B cell (primary cell): Measurements from ENCODE around the gene CMTM5. TPM values are rescaled to one million over a fixed set of nuclear protein-coding genes. Genes with fewer than 3 reads are reported as not detected.

Experiments used
- ATAC-seq: fragments of 200-7000 bp; cut with Tn5 transposase; one replicate; pipeline ENCODE4 v1.10.0; 2021; ENCODE audit warnings: low read depth, mild to moderate bottlenecking, moderate number of reproducible peaks, moderate library complexity
- CTCF ChIA-PET: fragments of 350-600 bp; sonication (Branson Sonifier 250); formaldehyde crosslinking; loops from one replicate; lab custom pipeline; 2021; ENCODE audit warnings: antibody characterized with exemption, inconsistent platforms; lab: Charles Lee
- POLR2A ChIA-PET: fragments of 350-600 bp; sonication (Branson Sonifier 250); formaldehyde crosslinking; loops from one replicate; lab custom pipeline; 2021; ENCODE audit warnings: antibody characterized with exemption; lab: Charles Lee
- DNase-seq: peaks from one replicate; pipeline ENCODE4 v3.0.0; 2013
- H2AFZ ChIP-seq: 2 replicates; pipeline ENCODE4 v1.6.1; 2012; ENCODE audit warnings: mild to moderate bottlenecking, low read depth, low read length; ENCODE audit not compliant: insufficient read depth, poor library complexity, severe bottlenecking
- H3K27ac ChIP-seq, 2 donors: 1 replicate in 1 of 2; 2 replicates in 1 of 2; pipeline ENCODE4 v1.5.1; 2012 to 2013; ENCODE audit warnings: low read length in 2 of 2, mild to moderate bottlenecking in 2 of 2, moderate library complexity in 1 of 2
- H3K27me3 ChIP-seq, 4 experiments: fragments of 200-600 bp in 1 of 4; sonication (generic) in 1 of 4; replicated peaks in 1 of 4; 1 replicate in 2 of 4; 2 replicates in 2 of 4; pipeline versions ENCODE4 v1.6.1 to v1.7.0; 2013 to 2016; ENCODE audit warnings: low read length in 3 of 4, mild to moderate bottlenecking in 2 of 4, mixed read lengths in 1 of 4, moderate library complexity in 1 of 4; ENCODE audit not compliant: insufficient read depth in 4 of 4, control insufficient read depth in 3 of 4; ENCODE audit errors: control extremely low read depth in 1 of 4
- H3K36me3 ChIP-seq, 2 experiments: replicated peaks in 1 of 2; 1 replicate in 1 of 2; 2 replicates in 1 of 2; pipeline versions ENCODE4 v1.6.1 to v1.7.1; 2013; ENCODE audit warnings: low read length in 1 of 2; ENCODE audit not compliant: insufficient read depth in 2 of 2, control insufficient read depth in 1 of 2; ENCODE audit errors: control extremely low read depth in 1 of 2, extremely low read depth in 1 of 2
- H3K4me1 ChIP-seq, 2 donors: fragments of 200-600 bp in 1 of 2; sonication (generic) in 1 of 2; 1 replicate in 1 of 2; 2 replicates in 1 of 2; pipeline versions ENCODE4 v1.5.1 to v1.6.1; 2013 to 2017; ENCODE audit warnings: low read length in 2 of 2; ENCODE audit not compliant: control insufficient read depth in 2 of 2, insufficient read depth in 2 of 2
- H3K4me2 ChIP-seq: replicated peaks from 2 replicates; pipeline ENCODE3; 2012; ENCODE audit warnings: mild to moderate bottlenecking, low read depth, low read length; ENCODE audit not compliant: poor library complexity, severe bottlenecking
- H3K4me3 ChIP-seq, 5 experiments: fragments of 200-600 bp in 1 of 5; sonication (generic) in 1 of 5; 1 replicate in 3 of 5; 2 replicates in 2 of 5; pipeline versions ENCODE4 v1.5.1 to v1.7.0; 2011 to 2016; ENCODE audit warnings: low read length in 4 of 5, mild to moderate bottlenecking in 4 of 5, low read depth in 2 of 5, control low read depth in 1 of 5, moderate library complexity in 1 of 5; ENCODE audit not compliant: insufficient read depth in 1 of 5; ENCODE audit errors: control extremely low read depth in 1 of 5, extremely low read depth in 1 of 5
- H3K79me2 ChIP-seq: fragments of 200-600 bp; sonication (generic); one replicate; pipeline ENCODE4 v1.6.0; 2016; ENCODE audit warnings: low read length; ENCODE audit not compliant: control insufficient read depth, insufficient read depth
- H3K9ac ChIP-seq: fragments of 200-600 bp; sonication (generic); 2 replicates; pipeline ENCODE4 v1.6.1; 2017; ENCODE audit warnings: mild to moderate bottlenecking, low read length, moderate library complexity
- H3K9me3 ChIP-seq, 3 donors: one replicate each; pipeline versions ENCODE4 v1.6.1 to v1.7.1; 2013; ENCODE audit warnings: low read length in 2 of 3; ENCODE audit not compliant: control insufficient read depth in 2 of 3, insufficient read depth in 1 of 3; ENCODE audit errors: control extremely low read depth in 1 of 3
- H4K20me1 ChIP-seq: 2 replicates; pipeline ENCODE4 v1.6.0; 2012; ENCODE audit warnings: mild to moderate bottlenecking, low read length; ENCODE audit not compliant: insufficient read depth, control insufficient read depth, poor library complexity, severe bottlenecking
- H3K27ac Mint-ChIP-seq: one replicate; pipeline ENCODE4 v1.8.0; 2021; ENCODE audit warnings: mixed read lengths
- H3K27me3 Mint-ChIP-seq: one replicate; pipeline ENCODE4 v1.8.0; 2021; ENCODE audit warnings: mixed read lengths
- H3K4me1 Mint-ChIP-seq: one replicate; pipeline ENCODE4 v1.8.0; 2021; ENCODE audit warnings: mixed read lengths
- H3K4me3 Mint-ChIP-seq: one replicate; pipeline ENCODE4 v1.8.0; 2021; ENCODE audit warnings: mixed read lengths
- H3K9me3 Mint-ChIP-seq: one replicate; pipeline ENCODE4 v1.8.0; 2022; ENCODE audit warnings: mixed read lengths; ENCODE audit not compliant: insufficient read depth
- EZH2 ChIP-seq: IDR thresholded peaks from 2 replicates; pipeline ENCODE4 v1.6.1; 2012; ENCODE audit warnings: borderline replicate concordance, low read depth, mild to moderate bottlenecking, moderate library complexity, low read length; ENCODE audit not compliant: insufficient read depth, poor library complexity, severe bottlenecking
- WGBS: methylation state at CpG from one replicate; pipeline ENCODE4 v1.1.5; 2013; ENCODE audit warnings: missing lambda C conversion rate; ENCODE audit not compliant: insufficient coverage; 5-methylcytosine and 5-hydroxymethylcytosine counted together
- intact Hi-C: fragments of 100-400 bp; cut with micrococcal nuclease; formaldehyde crosslinking; loops from one replicate; pipeline ENCODE4 v1.10.0; 2022
- polyA plus RNA-seq: library from polyadenylated mRNA; depleted of rRNA; stranded (reverse); fragments of >200 nt; gene quantifications from 2 replicates; pipeline ENCODE4 v1.2.3, GENCODE V29; 2012
- total RNA-seq, 2 donors: library from RNA; stranded (reverse); fragments of 120-200 nt in 1 of 2; gene quantifications; 1 replicate in 1 of 2; 2 replicates in 1 of 2; pipeline versions ENCODE4 v1.2.3 to v1.2.4, GENCODE V29; 2013 to 2022
- TF ChIP-seq, protein P1 (sequence below): fragments of 200-600 bp; IDR thresholded peaks from one replicate; pipeline ENCODE4 v1.8.0; 2022; ENCODE audit warnings: antibody characterized with exemption, mild to moderate bottlenecking

Gene CMTM5
- total and polyA plus RNA-seq, 2 donors (not counting 1 experiment from before 2014, with no cell fraction given): 0.18 TPM; not detected in 1

DNA sequence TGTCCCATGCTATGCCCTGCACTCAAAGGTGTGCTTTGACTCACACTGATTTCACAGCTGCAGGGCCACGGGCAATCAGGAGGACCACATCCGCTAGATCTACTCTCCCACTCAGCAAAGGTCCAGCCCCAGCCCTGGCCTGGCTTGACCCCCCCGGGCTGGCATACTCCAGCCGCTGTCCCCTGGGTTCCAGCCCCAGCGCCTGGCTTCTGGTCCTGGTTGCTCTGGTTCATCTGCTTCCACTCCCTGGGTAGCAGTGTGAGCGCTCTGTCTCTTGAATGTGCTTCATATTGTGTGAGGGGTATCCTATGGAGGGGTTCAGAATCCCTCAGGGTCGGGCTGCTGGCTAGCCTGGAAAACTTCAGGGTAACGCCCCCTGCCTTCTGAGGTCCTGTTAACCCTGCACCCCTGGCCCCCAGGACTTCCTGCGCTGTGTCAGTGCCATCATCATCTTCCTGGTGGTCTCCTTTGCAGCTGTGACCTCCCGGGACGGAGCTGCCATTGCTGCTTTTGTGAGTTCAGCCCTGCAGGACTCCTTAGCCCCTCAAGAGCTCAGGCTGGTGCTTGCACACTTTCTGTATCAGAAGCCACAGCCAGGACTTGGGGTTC lies 1.9 kb downstream of the CMTM5 start:
- H3K4me3 Mint-ChIP-seq: no peak overlapping the region
- Histone ChIP-seq H3K79me2 (no peaks in the 10 kb centered on the region), H3K9ac (no peak overlapping the region), H3K4me3 (no peak overlapping the region), H2AFZ (no peak overlapping the region), H3K27me3 (peaks cover 0 to 16% (median 0%) of the 10 kb centered on the region in 4 experiments), H4K20me1 (no peaks in the 10 kb centered on the region), H3K9me3 (no peaks in the 10 kb centered on the region), H3K4me1 (no peaks in the 10 kb centered on the region), H3K27ac (no peak overlapping the region), H3K4me2 (no peak overlapping the region), H3K36me3 (no peaks in the 10 kb centered on the region)
- POLR2A ChIA-PET: no interaction called here
- no peaks in the 10 kb centered on the region for H3K4me1 Mint-ChIP-seq
- no peak overlapping the region for H3K27ac Mint-ChIP-seq
- H3K27me3 Mint-ChIP-seq: peaks cover 25% of the 10 kb centered on the region
- WGBS: 75% methylated on average over 8 of the region's 11 CpGs
- ATAC-seq: no peak
- no peaks in the 10 kb centered on the region for H3K9me3 Mint-ChIP-seq
- no peak for DNase-seq
- CTCF ChIA-PET: interaction anchor here (1.4 to 8.7 kb wide), 9 partner anchors 10 to 310 kb away, joined by 3 to 129 read pairs (median 13); partner anchors contain the start of gene PABPN1
- no peak for TF ChIP-seq EZH2
- TF ChIP-seq, protein P1, sequence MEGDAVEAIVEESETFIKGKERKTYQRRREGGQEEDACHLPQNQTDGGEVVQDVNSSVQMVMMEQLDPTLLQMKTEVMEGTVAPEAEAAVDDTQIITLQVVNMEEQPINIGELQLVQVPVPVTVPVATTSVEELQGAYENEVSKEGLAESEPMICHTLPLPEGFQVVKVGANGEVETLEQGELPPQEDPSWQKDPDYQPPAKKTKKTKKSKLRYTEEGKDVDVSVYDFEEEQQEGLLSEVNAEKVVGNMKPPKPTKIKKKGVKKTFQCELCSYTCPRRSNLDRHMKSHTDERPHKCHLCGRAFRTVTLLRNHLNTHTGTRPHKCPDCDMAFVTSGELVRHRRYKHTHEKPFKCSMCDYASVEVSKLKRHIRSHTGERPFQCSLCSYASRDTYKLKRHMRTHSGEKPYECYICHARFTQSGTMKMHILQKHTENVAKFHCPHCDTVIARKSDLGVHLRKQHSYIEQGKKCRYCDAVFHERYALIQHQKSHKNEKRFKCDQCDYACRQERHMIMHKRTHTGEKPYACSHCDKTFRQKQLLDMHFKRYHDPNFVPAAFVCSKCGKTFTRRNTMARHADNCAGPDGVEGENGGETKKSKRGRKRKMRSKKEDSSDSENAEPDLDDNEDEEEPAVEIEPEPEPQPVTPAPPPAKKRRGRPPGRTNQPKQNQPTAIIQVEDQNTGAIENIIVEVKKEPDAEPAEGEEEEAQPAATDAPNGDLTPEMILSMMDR: no peak
- intact Hi-C loops: no loop called here
